HCT116 (cell line): Measurements from ENCODE around the gene TMEM200C.

Experiments
- CTCF ChIP-seq, 3 experiments: fragments of 200-600 bp in 1 of 3; sonication (generic) in 1 of 3; IDR thresholded peaks in 2 of 3; conservative IDR thresholded peaks in 1 of 3; 2 replicates each; pipeline ENCODE4 v1.5.1; 2012 to 2017; ENCODE audit warnings: low read depth in 2 of 3, low read length in 2 of 3, antibody characterized with exemption in 1 of 3, borderline replicate concordance in 1 of 3, control low read depth in 1 of 3, mild to moderate bottlenecking in 1 of 3, mixed read lengths in 1 of 3, mixed run types in 1 of 3, moderate library complexity in 1 of 3; ENCODE audit not compliant: insufficient read depth in 1 of 3
- ELF1 ChIP-seq: IDR thresholded peaks from 2 replicates; pipeline ENCODE4 v1.6.1; 2012; ENCODE audit warnings: low read depth, borderline replicate concordance
- POLR2A ChIP-seq: IDR thresholded peaks from 2 replicates; pipeline ENCODE4 v1.7.0; 2011; ENCODE audit warnings: borderline replicate concordance; ENCODE audit not compliant: insufficient read depth, insufficient read length; ENCODE audit errors: extremely low read depth
- YY1 ChIP-seq: IDR thresholded peaks from 2 replicates; pipeline ENCODE4 v1.6.1; 2011; ENCODE audit warnings: low read length, low read depth, moderate library complexity, mild to moderate bottlenecking; ENCODE audit not compliant: insufficient replicate concordance; ENCODE audit errors: extremely low read depth
- ZFX ChIP-seq: fragments of 450-650 bp; IDR thresholded peaks from 2 replicates; pipeline ENCODE4 v1.6.1; 2017
- ZNF274 ChIP-seq: fragments of 200-500 bp; sonication (Bioruptor generic); IDR thresholded peaks from 2 replicates; pipeline ENCODE4 v1.6.1; 2014; ENCODE audit warnings: mild to moderate bottlenecking, low read depth, low read length, inconsistent platforms

GRCh38 chr18:5893956-5894610 is 1.2 kb downstream of the TMEM200C start:
- TF ChIP-seq ELF1: no peak
- no peak for TF ChIP-seq CTCF (IDR thresholded peaks at IDR 0.05 in 2 of 3, conservative IDR thresholded peaks at IDR 0.05 in 1 of 3; ENCODE audit: borderline replicate concordance in 1 of 3, insufficient read depth in 1 of 3, low read depth in 2 of 3, low read length in 2 of 3)
- no peak for TF ChIP-seq YY1
- TF ChIP-seq POLR2A: no peak
- TF ChIP-seq ZNF274: no peak
- no peak for TF ChIP-seq ZFX
